ENCODE results near the gene KLF9. TPM values are rescaled to one million over a fixed set of nuclear protein-coding genes. Genes with fewer than 3 reads are reported as not detected.
"Not testable (repeated sequence)": the region's sequence is repeated elsewhere in the genome, so short reads cannot be mapped to it uniquely, and the experiment has no call there.

Gene KLF9
- total RNA-seq, 2 donors from 2014 or later, result 0.13 to 0.31 TPM

- H3K27ac Mint-ChIP-seq, result no peak overlapping the region
- no peaks in the 10 kb centered on the region for H3K36me3 ChIP-seq (ENCODE audit: control insufficient read depth, insufficient read depth, low read length)
- no peaks in the 10 kb centered on the region for H3K9me3 ChIP-seq (ENCODE audit: control insufficient read depth, low read length)
- H3K36me3 Mint-ChIP-seq (ENCODE audit: low read depth), result no peaks in the 10 kb centered on the region
- no peak overlapping the region for H3K9ac ChIP-seq (ENCODE audit: extremely low read depth, low read length, poor library complexity, severe bottlenecking)
- no peak overlapping the region for H3K4me3 Mint-ChIP-seq
- H3K27ac ChIP-seq (ENCODE audit: low read depth, low read length), result no peak overlapping the region
- no peaks in the 10 kb centered on the region for H3K9me3 Mint-ChIP-seq
- peaks cover 7% of the 10 kb centered on the region for H3K27me3 Mint-ChIP-seq (ENCODE audit: insufficient read depth)
- no peaks in the 10 kb centered on the region for H3K4me1 ChIP-seq (ENCODE audit: control insufficient read depth, insufficient read depth, low read length)
- TF ChIP-seq CTCF (conservative IDR thresholded peaks at IDR 0.05), result no peak
- peaks cover 7% of the 10 kb centered on the region for H3K4me1 Mint-ChIP-seq
- H3K27me3 ChIP-seq (ENCODE audit: control insufficient read depth, insufficient read depth, low read length, poor library complexity, severe bottlenecking), result no peaks in the 10 kb centered on the region
- 90 to 94% methylated on average over 3 to 4 of the region's 4 CpGs for WGBS, 2 experiments (ENCODE audit: insufficient coverage in 1 of 2, insufficient read length in 1 of 2)
- no peak for DNase-seq
- no peak overlapping the region for H3K4me3 ChIP-seq (ENCODE audit: low read length)
Observed at GRCh38 chr9:70403618-70404025, 10.8 kb downstream of the KLF9 start.

- no peaks in the 10 kb centered on the region for H3K9me3 Mint-ChIP-seq
- TF ChIP-seq CTCF (conservative IDR thresholded peaks at IDR 0.05), result no peak
- no peaks in the 10 kb centered on the region for H3K27me3 ChIP-seq (ENCODE audit: control insufficient read depth, insufficient read depth, low read length, poor library complexity, severe bottlenecking)
- H3K27me3 Mint-ChIP-seq (ENCODE audit: insufficient read depth), result peaks cover 7% of the 10 kb centered on the region
- no peaks in the 10 kb centered on the region for H3K9me3 ChIP-seq (ENCODE audit: control insufficient read depth, low read length)
- no peak overlapping the region for H3K9ac ChIP-seq (ENCODE audit: extremely low read depth, low read length, poor library complexity, severe bottlenecking)
- no peak overlapping the region for H3K27ac ChIP-seq (ENCODE audit: low read depth, low read length)
- no peaks in the 10 kb centered on the region for H3K36me3 ChIP-seq (ENCODE audit: control insufficient read depth, insufficient read depth, low read length)
- H3K36me3 Mint-ChIP-seq (ENCODE audit: low read depth), result no peaks in the 10 kb centered on the region
- peaks cover 7% of the 10 kb centered on the region for H3K4me1 Mint-ChIP-seq
- no peaks in the 10 kb centered on the region for H3K4me1 ChIP-seq (ENCODE audit: control insufficient read depth, insufficient read depth, low read length)
- 82 to 94% methylated on average over 2 of the region's 2 CpGs for WGBS, 2 experiments (ENCODE audit: insufficient coverage in 1 of 2, insufficient read length in 1 of 2)
- H3K4me3 Mint-ChIP-seq, result no peak overlapping the region
- H3K4me3 ChIP-seq (ENCODE audit: low read length), result no peak overlapping the region
- no peak for DNase-seq
- H3K27ac Mint-ChIP-seq, result no peak overlapping the region
Observed at GRCh38 chr9:70403166-70403565, 11.3 kb downstream of the KLF9 start.

GRCh38 chr9:70402213-70402612, 12.2 kb downstream of the KLF9 start:
- no peak overlapping the region for H3K27ac ChIP-seq (ENCODE audit: low read depth, low read length)
- Mint-ChIP-seq H3K36me3 (ENCODE audit: low read depth) (no peaks in the 10 kb centered on the region), H3K27me3 (ENCODE audit: insufficient read depth) (peaks cover 7% of the 10 kb centered on the region), H3K4me3 (no peak overlapping the region), H3K9me3 (no peaks in the 10 kb centered on the region), H3K27ac (no peak overlapping the region), H3K4me1 (peaks cover 7% of the 10 kb centered on the region)
- no peak overlapping the region for H3K4me3 ChIP-seq (ENCODE audit: low read length)
- no peak overlapping the region for H3K9ac ChIP-seq (ENCODE audit: extremely low read depth, low read length, poor library complexity, severe bottlenecking)
- no peak for TF ChIP-seq CTCF (conservative IDR thresholded peaks at IDR 0.05)
- no peaks in the 10 kb centered on the region for H3K9me3 ChIP-seq (ENCODE audit: control insufficient read depth, low read length)
- WGBS, 2 experiments (ENCODE audit: insufficient coverage in 1 of 2, insufficient read length in 1 of 2), result 85 to 100% methylated on average over 1 of the region's 1 CpG
- no peaks in the 10 kb centered on the region for H3K4me1 ChIP-seq (ENCODE audit: control insufficient read depth, insufficient read depth, low read length)
- H3K36me3 ChIP-seq (ENCODE audit: control insufficient read depth, insufficient read depth, low read length), result no peaks in the 10 kb centered on the region
- no peak for DNase-seq
- H3K27me3 ChIP-seq (ENCODE audit: control insufficient read depth, insufficient read depth, low read length, poor library complexity, severe bottlenecking), result no peaks in the 10 kb centered on the region

- not testable (repeated sequence) for H3K4me1 Mint-ChIP-seq; H3K4me3 Mint-ChIP-seq; H3K4me1 ChIP-seq (ENCODE audit: control insufficient read depth, insufficient read depth, low read length); H3K36me3 Mint-ChIP-seq (ENCODE audit: low read depth); DNase-seq; H3K4me3 ChIP-seq (ENCODE audit: low read length); H3K9me3 ChIP-seq (ENCODE audit: control insufficient read depth, low read length); H3K27ac ChIP-seq (ENCODE audit: low read depth, low read length); H3K27me3 Mint-ChIP-seq (ENCODE audit: insufficient read depth); H3K9me3 Mint-ChIP-seq; H3K27ac Mint-ChIP-seq; H3K27me3 ChIP-seq (ENCODE audit: control insufficient read depth, insufficient read depth, low read length, poor library complexity, severe bottlenecking); H3K9ac ChIP-seq (ENCODE audit: extremely low read depth, low read length, poor library complexity, severe bottlenecking); H3K36me3 ChIP-seq (ENCODE audit: control insufficient read depth, insufficient read depth, low read length)
- WGBS, 2 experiments (ENCODE audit: insufficient coverage in 1 of 2, insufficient read length in 1 of 2), result 92 to 100% methylated on average over 4 to 6 of the region's 6 CpGs
Observed at GRCh38 chr9:70401241-70401640, 13.2 kb downstream of the KLF9 start.

Data from endodermal cell (in vitro differentiated cells).